NCI-H1092 (cell line): ENCODE results near the gene SLC7A6OS.

Experiments
- DNase-seq: peaks from one replicate; lab custom pipeline; 2025; lab: John Stamatoyannopoulos, UW

SLC7A6OS gene

GRCh38 chr16:68279726-68280558 is 30.8 kb downstream of the SLC7A6OS start:
- DNase-seq = no peak

- no peak for DNase-seq
Observed at GRCh38 chr16:68276223-68276622, 34.5 kb downstream of the SLC7A6OS start.

GRCh38 chr16:68275611-68276191 is 35.0 kb downstream of the SLC7A6OS start:
- DNase-seq = no peak

- no peak for DNase-seq
Observed at GRCh38 chr16:68274441-68274840, 36.3 kb downstream of the SLC7A6OS start.

- no peak for DNase-seq
Observed at GRCh38 chr16:68273896-68274295, 36.9 kb downstream of the SLC7A6OS start.

GRCh38 chr16:68273459-68273858 is 37.3 kb downstream of the SLC7A6OS start:
- DNase-seq = no peak

- no peak for DNase-seq
Observed at GRCh38 chr16:68272507-68273209, 38.1 kb downstream of the SLC7A6OS start.

GRCh38 chr16:68270353-68270752 is 40.4 kb downstream of the SLC7A6OS start:
- no peak for DNase-seq

GRCh38 chr16:68269793-68270192 is 41.0 kb downstream of the SLC7A6OS start:
- DNase-seq = no peak

- no peak for DNase-seq
Observed at GRCh38 chr16:68267612-68268405, 42.9 kb downstream of the SLC7A6OS start.

- DNase-seq = no peak
Observed at GRCh38 chr16:68265078-68265920, 45.4 kb downstream of the SLC7A6OS start.

- DNase-seq = peak; percentile 57
Observed at GRCh38 chr16:68264128-68265077, 46.3 kb downstream of the SLC7A6OS start, which contains the start of gene SLC7A6. SLC7A6 (plus strand) TSS chr16:68264526; CDS start chr16:68274727, 10,201 bp downstream.

GRCh38 chr16:68263559-68264127 is 47.1 kb downstream of the SLC7A6OS start:
- DNase-seq = no peak

GRCh38 chr16:68259007-68259825 is 51.5 kb downstream of the SLC7A6OS start:
- no peak for DNase-seq

GRCh38 chr16:68257906-68258800 is 52.6 kb downstream of the SLC7A6OS start:
- no peak for DNase-seq

- DNase-seq = peak; percentile 32
Observed at GRCh38 chr16:68257251-68257905, 53.4 kb downstream of the SLC7A6OS start.

GRCh38 chr16:68255712-68256111 is 55.0 kb downstream of the SLC7A6OS start:
- DNase-seq = no peak
